Hepatocyte (in vitro differentiated cells): ENCODE data around the gene SLC22A13. TPM values are rescaled to one million over a fixed set of nuclear protein-coding genes. Genes with fewer than 3 reads are reported as not detected.

Experiments
- DNase-seq: peaks from one replicate; pipeline ENCODE4 v3.0.0-alpha.2; 2016; ENCODE audit warnings: low spot score
- H2AFZ ChIP-seq: fragments of 200-600 bp; sonication (generic); 2 replicates; pipeline ENCODE4 v1.6.0; 2016; ENCODE audit warnings: antibody characterized with exemption, mild to moderate bottlenecking
- H3K27ac ChIP-seq: fragments of 200-600 bp; sonication (generic); 2 replicates; pipeline ENCODE4 v1.5.1; 2016; ENCODE audit warnings: mild to moderate bottlenecking
- H3K27me3 ChIP-seq: fragments of 200-600 bp; sonication (generic); 2 replicates; pipeline ENCODE4 v1.6.1; 2016
- H3K36me3 ChIP-seq: fragments of 200-600 bp; sonication (generic); replicated peaks from 2 replicates; pipeline ENCODE4 v1.5.1; 2016; ENCODE audit warnings: low read depth; ENCODE audit not compliant: insufficient read depth
- H3K4me1 ChIP-seq: fragments of 200-600 bp; sonication (generic); 2 replicates; pipeline ENCODE4 v1.5.1; 2016; ENCODE audit warnings: mild to moderate bottlenecking, moderate library complexity; ENCODE audit not compliant: insufficient read depth
- H3K4me2 ChIP-seq: fragments of 200-600 bp; sonication (generic); 2 replicates; pipeline ENCODE4 v1.6.0; 2016
- H3K4me3 ChIP-seq: fragments of 200-600 bp; sonication (generic); 2 replicates; pipeline ENCODE4 v1.5.1; 2016; ENCODE audit warnings: mild to moderate bottlenecking
- H3K79me2 ChIP-seq: fragments of 200-600 bp; sonication (generic); 2 replicates; pipeline ENCODE4 v1.6.0; 2017; ENCODE audit warnings: mild to moderate bottlenecking
- H3K9me2 ChIP-seq: fragments of 200-600 bp; sonication (generic); replicated peaks from 2 replicates; pipeline ENCODE4 v1.6.0; 2017; ENCODE audit warnings: mild to moderate bottlenecking; ENCODE audit not compliant: insufficient read depth
- H3K9me3 ChIP-seq: fragments of 200-600 bp; sonication (generic); 2 replicates; pipeline ENCODE4 v1.5.1; 2016; ENCODE audit warnings: low read depth, mild to moderate bottlenecking
- H4K20me1 ChIP-seq: fragments of 200-600 bp; sonication (generic); 2 replicates; pipeline ENCODE4 v1.6.0; 2016; ENCODE audit warnings: mild to moderate bottlenecking; ENCODE audit not compliant: insufficient read depth, poor library complexity, severe bottlenecking
- EZH2 ChIP-seq: fragments of 200-600 bp; sonication (generic); IDR thresholded peaks from 2 replicates; pipeline ENCODE4 v1.6.1; 2016; ENCODE audit warnings: antibody characterized with exemption, mild to moderate bottlenecking, borderline replicate concordance
- EZH2phosphoT487 ChIP-seq: fragments of 200-600 bp; sonication (generic); IDR thresholded peaks from one replicate; pipeline ENCODE4 v1.6.1; 2018; ENCODE audit warnings: antibody characterized with exemption, mild to moderate bottlenecking, low read depth, moderate library complexity; ENCODE audit not compliant: unreplicated experiment, severe bottlenecking
- WGBS: methylation state at CpG from one replicate; pipeline ENCODE4 v1.1.6; 2016; ENCODE audit warnings: low lambda C conversion rate; ENCODE audit errors: missing lambda C conversion rate; 5-methylcytosine and 5-hydroxymethylcytosine counted together
- polyA plus RNA-seq: library from polyadenylated mRNA; unstranded; fragments of >200 nt; fragmentation: Nextera tagmentation; extraction: Ambion mirVana; gene quantifications from 2 replicates; pipeline ENCODE4 v1.2.1, GENCODE V29; 2016
- total RNA-seq: library from RNA; depleted of rRNA; stranded (reverse); fragments of >200 nt; gene quantifications from 2 replicates; pipeline ENCODE4 v1.2.3, GENCODE V29; 2014
- TF ChIP-seq, protein P1 (sequence below): fragments of 200-600 bp; sonication (generic); IDR thresholded peaks from 2 replicates; pipeline ENCODE4 v1.5.1; 2016; ENCODE audit warnings: antibody characterized with exemption, mild to moderate bottlenecking; ENCODE audit not compliant: poor library complexity

SLC22A13 gene
- total and polyA plus RNA-seq, 2 experiments from 2014 or later, result 0.77 TPM; not detected in 1

DNA sequence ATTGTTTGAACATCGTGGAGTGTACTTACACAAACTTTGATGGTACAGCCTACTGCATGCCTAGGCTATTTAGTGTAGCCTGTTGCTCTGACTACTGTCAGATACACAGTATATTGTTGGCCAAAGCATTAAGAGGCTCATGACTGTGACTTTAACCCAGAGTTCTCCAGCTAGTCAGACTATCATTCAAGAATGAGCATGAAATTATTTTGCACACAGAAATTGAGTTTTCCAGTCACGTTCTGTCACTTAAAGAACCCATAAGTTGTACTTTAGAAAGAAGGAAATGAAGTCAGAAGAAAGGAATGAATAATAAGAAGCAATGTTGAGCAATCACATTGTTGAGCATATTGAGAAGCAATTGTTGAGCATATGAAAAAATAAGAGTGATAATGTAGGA, 37.6 kb upstream of the SLC22A13 start:
- Histone ChIP-seq H3K27ac (no peak overlapping the region), H3K79me2 (no peaks in the 10 kb centered on the region), H2AFZ (no peak overlapping the region), H3K36me3 (no peaks in the 10 kb centered on the region), H3K9me3 (no peaks in the 10 kb centered on the region), H3K9me2 (no peaks in the 10 kb centered on the region), H3K4me1 (no peaks in the 10 kb centered on the region), H3K4me2 (no peak overlapping the region), H3K27me3 (no peaks in the 10 kb centered on the region), H4K20me1 (no peaks in the 10 kb centered on the region), H3K4me3 (no peak overlapping the region)
- 84% methylated on average over 2 of the region's 2 CpGs for WGBS
- TF ChIP-seq EZH2 (no peak), EZH2phosphoT487 (no peak)
- TF ChIP-seq, protein P1, sequence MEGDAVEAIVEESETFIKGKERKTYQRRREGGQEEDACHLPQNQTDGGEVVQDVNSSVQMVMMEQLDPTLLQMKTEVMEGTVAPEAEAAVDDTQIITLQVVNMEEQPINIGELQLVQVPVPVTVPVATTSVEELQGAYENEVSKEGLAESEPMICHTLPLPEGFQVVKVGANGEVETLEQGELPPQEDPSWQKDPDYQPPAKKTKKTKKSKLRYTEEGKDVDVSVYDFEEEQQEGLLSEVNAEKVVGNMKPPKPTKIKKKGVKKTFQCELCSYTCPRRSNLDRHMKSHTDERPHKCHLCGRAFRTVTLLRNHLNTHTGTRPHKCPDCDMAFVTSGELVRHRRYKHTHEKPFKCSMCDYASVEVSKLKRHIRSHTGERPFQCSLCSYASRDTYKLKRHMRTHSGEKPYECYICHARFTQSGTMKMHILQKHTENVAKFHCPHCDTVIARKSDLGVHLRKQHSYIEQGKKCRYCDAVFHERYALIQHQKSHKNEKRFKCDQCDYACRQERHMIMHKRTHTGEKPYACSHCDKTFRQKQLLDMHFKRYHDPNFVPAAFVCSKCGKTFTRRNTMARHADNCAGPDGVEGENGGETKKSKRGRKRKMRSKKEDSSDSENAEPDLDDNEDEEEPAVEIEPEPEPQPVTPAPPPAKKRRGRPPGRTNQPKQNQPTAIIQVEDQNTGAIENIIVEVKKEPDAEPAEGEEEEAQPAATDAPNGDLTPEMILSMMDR, result no peak
- DNase-seq, result no peak

DNA sequence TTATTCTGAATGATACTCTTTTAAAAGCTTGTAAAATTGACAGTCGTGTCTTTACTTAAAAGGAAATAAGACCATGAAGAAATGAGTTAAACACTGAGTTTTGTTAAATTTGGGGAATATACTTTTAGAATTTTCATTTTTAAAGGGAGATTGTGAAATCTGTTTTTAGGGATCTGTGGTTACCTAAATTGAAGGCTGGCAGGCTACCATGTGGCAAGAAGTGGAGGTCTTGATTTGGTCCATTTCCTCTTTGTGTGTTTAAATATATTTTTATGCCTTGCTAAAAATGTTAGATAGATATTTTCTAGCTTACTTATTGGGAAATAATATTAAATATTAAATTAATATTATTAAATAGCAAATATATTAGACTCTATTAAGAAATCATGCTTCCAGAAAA, 36.6 kb upstream of the SLC22A13 start:
- WGBS, result 83% methylated on average over 1 of the region's 1 CpG
- TF ChIP-seq, protein P1, result no peak
- TF ChIP-seq EZH2, result no peak
- Histone ChIP-seq H3K36me3 (no peaks in the 10 kb centered on the region), H3K9me3 (no peaks in the 10 kb centered on the region), H3K4me3 (no peak overlapping the region), H3K27me3 (no peaks in the 10 kb centered on the region), H3K79me2 (no peaks in the 10 kb centered on the region), H3K4me2 (no peak overlapping the region), H3K9me2 (no peaks in the 10 kb centered on the region), H3K27ac (no peak overlapping the region), H2AFZ (no peak overlapping the region), H4K20me1 (no peaks in the 10 kb centered on the region), H3K4me1 (no peaks in the 10 kb centered on the region)
- no peak for DNase-seq

DNA sequence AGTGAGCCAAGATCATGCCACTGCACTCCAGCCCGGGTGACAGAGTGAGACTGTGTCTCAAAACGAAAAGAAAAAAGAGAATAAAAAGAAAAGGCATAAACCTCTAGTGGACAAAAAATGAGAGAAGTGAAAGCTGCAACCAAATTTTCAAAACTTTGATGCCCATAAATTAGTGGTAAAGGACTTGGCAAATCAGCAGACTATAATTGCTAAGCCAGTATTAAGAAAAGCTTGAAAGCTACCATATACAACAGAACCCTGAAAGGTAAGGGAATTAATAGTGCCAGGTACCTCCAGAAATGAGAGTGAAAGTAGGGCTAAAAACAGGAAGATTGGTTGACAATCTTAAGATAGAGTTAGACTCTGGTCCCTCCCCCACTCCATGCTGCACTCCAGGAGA, 32.9 kb upstream of the SLC22A13 start:
- Histone ChIP-seq H3K4me1 (no peaks in the 10 kb centered on the region), H3K27me3 (no peaks in the 10 kb centered on the region), H3K4me2 (no peak overlapping the region), H4K20me1 (no peaks in the 10 kb centered on the region), H3K4me3 (no peak overlapping the region), H3K27ac (no peak overlapping the region), H3K9me3 (no peaks in the 10 kb centered on the region), H2AFZ (no peak overlapping the region), H3K9me2 (no peaks in the 10 kb centered on the region), H3K36me3 (peaks cover 6% of the 10 kb centered on the region), H3K79me2 (no peaks in the 10 kb centered on the region)
- DNase-seq, result no peak
- WGBS, result 95% methylated on average over 2 of the region's 2 CpGs
- TF ChIP-seq EZH2phosphoT487 (no peak), EZH2 (no peak)
- TF ChIP-seq, protein P1, result no peak

DNA sequence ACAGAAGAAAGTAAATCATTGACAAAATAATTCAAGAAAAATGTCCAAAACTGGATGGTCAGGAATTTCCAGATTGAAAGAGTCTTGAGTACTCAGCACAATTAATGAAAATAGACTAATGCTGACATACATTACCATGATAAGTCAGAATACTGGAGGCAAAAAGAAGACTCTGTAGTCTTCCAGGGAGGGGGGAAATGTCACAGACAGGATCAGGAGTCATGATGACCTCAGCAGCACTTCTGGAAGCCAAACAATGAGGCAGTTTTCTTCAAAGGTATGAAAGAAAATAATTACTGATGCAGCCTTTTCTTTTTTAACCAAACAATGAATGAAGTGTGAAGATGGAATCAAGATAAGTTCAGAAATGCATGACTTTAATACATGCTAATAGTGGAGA, 30.1 kb upstream of the SLC22A13 start:
- no peaks in the 10 kb centered on the region for H3K79me2 ChIP-seq

More for the DNA sequence above, 30.1 kb upstream of the SLC22A13 start:
- Histone ChIP-seq H4K20me1 (no peaks in the 10 kb centered on the region), H3K27ac (no peak overlapping the region), H3K4me1 (no peaks in the 10 kb centered on the region), H3K27me3 (no peaks in the 10 kb centered on the region), H2AFZ (no peak overlapping the region), H3K4me3 (no peak overlapping the region), H3K9me2 (no peaks in the 10 kb centered on the region), H3K36me3 (peaks cover 6% of the 10 kb centered on the region), H3K9me3 (peaks cover 8% of the 10 kb centered on the region), H3K4me2 (no peak overlapping the region)
- TF ChIP-seq EZH2 (no peak), EZH2phosphoT487 (no peak)
- TF ChIP-seq, protein P1, result no peak
- DNase-seq, result no peak
